Upper lobe of left lung (tissue), 6 donors: ENCODE measurements around the gene CAB39. TPM values are rescaled to one million over a fixed set of nuclear protein-coding genes. Genes with fewer than 3 reads are reported as not detected.
"Not testable (repeated sequence)": the region's sequence is repeated elsewhere in the genome, so short reads cannot be mapped to it uniquely, and the experiment has no call there.

Experiments used
- ATAC-seq, 2 donors: fragments of 200-7000 bp; cut with Tn5 transposase; one replicate each; pipeline ENCODE4 v1.9.1; 2022; ENCODE audit warnings: mild to moderate bottlenecking in 2 of 2, moderate library complexity in 2 of 2; ENCODE audit not compliant: low FRiP score in 2 of 2
- DNase-seq, 2 donors: peaks; one replicate each; pipeline ENCODE4 v3.0.0-alpha.2; 2019 to 2020
- H3K27ac ChIP-seq, 4 donors: fragments of 200-600 bp; sonication (generic); one replicate each; pipeline ENCODE4 v1.5.1; 2016 to 2019
- H3K27me3 ChIP-seq, 4 donors: fragments of 200-600 bp; sonication (generic); one replicate each; pipeline ENCODE4 v1.5.1; 2017 to 2019
- H3K36me3 ChIP-seq, 4 donors: fragments of 200-600 bp; sonication (generic); one replicate each; pipeline ENCODE4 v1.5.1; 2016 to 2019
- H3K4me1 ChIP-seq, 4 donors: fragments of 200-600 bp; sonication (generic); one replicate each; pipeline ENCODE4 v1.5.1; 2018 to 2019
- H3K4me3 ChIP-seq, 4 donors: fragments of 200-600 bp; sonication (generic); one replicate each; pipeline ENCODE4 v1.5.1; 2017 to 2019; ENCODE audit warnings: mild to moderate bottlenecking in 2 of 4, moderate library complexity in 1 of 4
- H3K9me3 ChIP-seq, 4 donors: fragments of 200-600 bp; sonication (generic); one replicate each; pipeline ENCODE4 v1.5.1; 2018 to 2019
- CTCF ChIP-seq, 6 experiments: fragments of 450-650 bp in 4 of 6; fragments of 200-600 bp in 2 of 6; sonication (generic) in 2 of 6; IDR thresholded peaks; one replicate each; pipeline ENCODE4 v1.5.1; 2016 to 2019; ENCODE audit warnings: antibody characterized with exemption in 6 of 6
- EP300 ChIP-seq, 4 donors: sonication (generic); formaldehyde crosslinking; IDR thresholded peaks; one replicate each; pipeline ENCODE4 v1.5.1; 2017; ENCODE audit warnings: antibody characterized with exemption in 4 of 4, control low read depth in 2 of 4
- POLR2A ChIP-seq, 4 donors: fragments of 450-650 bp; IDR thresholded peaks; one replicate each; pipeline ENCODE4 v1.5.1; 2016 to 2017; ENCODE audit warnings: antibody characterized with exemption in 4 of 4, mild to moderate bottlenecking in 2 of 4
- POLR2AphosphoS5 ChIP-seq, 2 donors: sonication (generic); formaldehyde crosslinking; IDR thresholded peaks; one replicate each; pipeline ENCODE4 v1.5.1; 2017; ENCODE audit warnings: antibody characterized with exemption in 2 of 2
- WGBS, 2 donors: methylation state at CpG; one replicate each; pipeline ENCODE4 v1.1.5; 2017 to 2018; 5-methylcytosine and 5-hydroxymethylcytosine counted together
- total RNA-seq, 6 donors: library from RNA; depleted of rRNA in 4 of 6; stranded (reverse); fragments of >200 nt in 4 of 6; gene quantifications; one replicate each; pipeline versions ENCODE4 v1.1.0 to v1.2.1, GENCODE V29; 2016 to 2021
- donor health status: DM: no; HTN: no; CAD: no; lungs with moderate emphysema.
- donor health status: DM: no; HTN: yes; CAD: no; lungs with severe emphysema.

Gene CAB39
- total RNA-seq, 6 donors from 2014 or later = 56.5 to 125 (median 76.7) TPM

- Histone ChIP-seq H3K27me3 (no peaks in the 10 kb centered on the region), H3K36me3 (peaks cover 0 to 7% (median 2%) of the 10 kb centered on the region in 4 donors), H3K4me3 (no peak overlapping the region), H3K4me1 (peaks cover 51 to 71% (median 61%) of the 10 kb centered on the region in 4 donors), H3K9me3 (no peaks in the 10 kb centered on the region), H3K27ac (peak overlapping the region in 1 of 4 donors; percentile 100)
- ATAC-seq = no peak
- DNase-seq = no peak
- WGBS, 2 donors = 86 to 98% methylated on average over 4 of the region's 4 CpGs
- TF ChIP-seq POLR2A (IDR thresholded peaks at IDR 0.05) = no peak
- no peak for TF ChIP-seq POLR2AphosphoS5 (IDR thresholded peaks at IDR 0.05)
- no peak for TF ChIP-seq EP300 (IDR thresholded peaks at IDR 0.05)
- TF ChIP-seq CTCF (IDR thresholded peaks at IDR 0.05) = no peak
These were observed 3.9 kb downstream of the CAB39 start for GRCh38 chr2:230716588-230716987.

GRCh38 chr2:230717600-230717999, 5.0 kb downstream of the CAB39 start:
- DNase-seq (no peak), ATAC-seq (no peak)
- no peak overlapping the region for H3K4me3 ChIP-seq
- H3K27ac ChIP-seq = peak overlapping the region in 1 of 4 donors; percentile 8
- TF ChIP-seq EP300 (IDR thresholded peaks at IDR 0.05) (no peak), POLR2A (IDR thresholded peaks at IDR 0.05) (no peak), POLR2AphosphoS5 (IDR thresholded peaks at IDR 0.05) (no peak)
- no peaks in the 10 kb centered on the region for H3K9me3 ChIP-seq
- 57 to 70% methylated on average over 3 of the region's 3 CpGs for WGBS, 2 donors
- H3K36me3 ChIP-seq = peaks cover 0 to 7% (median 2%) of the 10 kb centered on the region in 4 donors
- H3K4me1 ChIP-seq = peaks cover 51 to 74% (median 64%) of the 10 kb centered on the region in 4 donors
- H3K27me3 ChIP-seq = no peaks in the 10 kb centered on the region

DNA sequence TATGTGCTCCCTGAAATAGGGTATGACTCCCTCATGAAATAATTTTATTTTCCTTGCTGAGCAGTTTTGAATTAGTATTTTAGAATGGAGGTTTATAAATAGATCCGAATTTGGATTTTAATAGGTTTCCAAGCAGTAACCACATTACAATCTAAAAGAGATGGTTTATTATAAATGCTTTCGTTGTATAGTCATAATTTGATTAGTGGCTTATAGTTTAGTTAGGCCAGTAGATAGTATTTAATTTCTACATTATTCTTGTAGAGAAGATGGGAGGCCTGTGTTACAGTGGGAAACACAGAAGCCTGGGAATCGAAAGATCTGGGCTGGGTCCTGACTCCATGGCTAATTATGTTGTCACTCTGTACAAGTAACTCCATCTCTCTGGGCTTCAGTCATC, 6.7 kb downstream of the CAB39 start:
- peaks cover 53 to 81% (median 69%) of the 10 kb centered on the region in 4 donors for H3K4me1 ChIP-seq

DNA sequence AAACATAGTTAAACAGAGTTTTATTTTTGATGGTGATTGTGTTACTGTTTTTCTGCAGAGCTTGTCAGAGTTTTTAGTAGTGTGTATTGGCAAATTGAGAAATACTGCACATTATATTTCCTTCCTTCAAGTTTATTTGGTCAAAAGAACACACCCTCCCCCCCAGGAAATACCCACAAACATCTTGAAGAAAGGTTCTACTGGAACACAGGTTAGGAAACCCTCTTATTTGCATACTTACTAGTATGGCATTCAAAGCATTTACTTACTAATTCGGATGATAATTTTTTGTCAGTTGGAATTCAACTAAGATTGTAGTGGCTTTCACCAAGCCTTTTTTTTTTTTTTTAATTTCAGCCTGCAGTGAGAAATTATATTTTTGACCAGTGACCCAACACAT, 9.1 kb downstream of the CAB39 start:
- H3K9me3 ChIP-seq = no peaks in the 10 kb centered on the region
- no peak for TF ChIP-seq POLR2A (IDR thresholded peaks at IDR 0.05)
- ATAC-seq (peak in 1 of 2 donors; percentile 61), DNase-seq (no peak)
- H3K36me3 ChIP-seq = peaks cover 0 to 7% (median 2%) of the 10 kb centered on the region in 4 donors
- peaks cover 35 to 70% (median 57%) of the 10 kb centered on the region in 4 donors for H3K4me1 ChIP-seq
- H3K4me3 ChIP-seq = no peak overlapping the region
- peak overlapping the region in 3 of 4 donors; percentile 44 to 78 (median 60) for H3K27ac ChIP-seq
- H3K27me3 ChIP-seq = no peaks in the 10 kb centered on the region
- WGBS, 2 donors = 52 to 56% methylated on average over 1 of the region's 1 CpG

More for the DNA sequence above, 6.7 kb downstream of the CAB39 start:
- peaks cover 0 to 7% (median 2%) of the 10 kb centered on the region in 4 donors for H3K36me3 ChIP-seq
- no peaks in the 10 kb centered on the region for H3K27me3 ChIP-seq
- no peak for TF ChIP-seq POLR2AphosphoS5 (IDR thresholded peaks at IDR 0.05)
- no peak for TF ChIP-seq EP300 (IDR thresholded peaks at IDR 0.05)
- no peak overlapping the region for H3K27ac ChIP-seq
- no peak for DNase-seq
- no peak for ATAC-seq
- 88 to 90% methylated on average over 3 of the region's 3 CpGs for WGBS, 2 donors
- no peak overlapping the region for H3K4me3 ChIP-seq
- H3K9me3 ChIP-seq = no peaks in the 10 kb centered on the region

DNA sequence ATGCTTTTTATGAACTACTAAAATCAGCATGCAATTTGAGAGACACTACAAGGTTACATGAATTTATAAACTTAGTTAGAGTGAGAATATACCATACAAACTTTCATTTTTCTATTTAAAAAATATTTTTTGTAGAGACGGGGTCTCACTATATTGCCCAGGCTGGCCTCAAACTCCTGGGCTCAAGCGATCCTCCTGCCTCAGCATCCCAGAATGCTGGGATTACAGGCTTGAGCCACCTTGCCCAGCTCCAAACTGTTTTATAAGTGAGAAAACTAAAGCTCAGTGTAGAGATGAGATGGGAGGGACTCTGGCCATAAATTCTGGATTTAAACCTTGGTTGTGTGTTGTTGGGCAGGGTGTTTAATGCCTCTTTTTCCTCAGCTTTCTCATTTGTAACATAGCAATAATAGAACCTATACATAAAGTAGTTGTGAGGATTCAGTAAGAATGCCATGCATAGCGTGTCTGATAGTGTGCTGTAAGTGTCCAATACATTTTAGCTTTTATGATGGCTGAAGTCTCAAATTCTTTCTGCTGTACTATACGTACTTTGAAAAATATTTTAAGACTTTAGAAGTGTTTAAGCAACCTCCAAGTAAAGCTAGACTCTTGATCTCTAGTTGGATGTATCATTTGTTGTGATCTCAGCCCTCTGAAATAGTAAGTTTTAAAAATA, 9.7 kb downstream of the CAB39 start:
- DNase-seq (no peak), ATAC-seq (no peak)
- 85 to 87% methylated on average over 4 of the region's 4 CpGs for WGBS, 2 donors
- Histone ChIP-seq H3K27me3 (no peaks in the 10 kb centered on the region), H3K9me3 (no peaks in the 10 kb centered on the region), H3K36me3 (peaks cover 0 to 7% (median 2%) of the 10 kb centered on the region in 4 donors), H3K4me3 (no peak overlapping the region), H3K27ac (peak overlapping the region in 3 of 4 donors; percentile 17 to 78 (median 44)), H3K4me1 (peaks cover 33 to 69% (median 54%) of the 10 kb centered on the region in 4 donors)
- no peak for TF ChIP-seq EP300 (IDR thresholded peaks at IDR 0.05)
- TF ChIP-seq POLR2A (IDR thresholded peaks at IDR 0.05) = no peak
- no peak for TF ChIP-seq CTCF (IDR thresholded peaks at IDR 0.05)
- no peak for TF ChIP-seq POLR2AphosphoS5 (IDR thresholded peaks at IDR 0.05)

DNA sequence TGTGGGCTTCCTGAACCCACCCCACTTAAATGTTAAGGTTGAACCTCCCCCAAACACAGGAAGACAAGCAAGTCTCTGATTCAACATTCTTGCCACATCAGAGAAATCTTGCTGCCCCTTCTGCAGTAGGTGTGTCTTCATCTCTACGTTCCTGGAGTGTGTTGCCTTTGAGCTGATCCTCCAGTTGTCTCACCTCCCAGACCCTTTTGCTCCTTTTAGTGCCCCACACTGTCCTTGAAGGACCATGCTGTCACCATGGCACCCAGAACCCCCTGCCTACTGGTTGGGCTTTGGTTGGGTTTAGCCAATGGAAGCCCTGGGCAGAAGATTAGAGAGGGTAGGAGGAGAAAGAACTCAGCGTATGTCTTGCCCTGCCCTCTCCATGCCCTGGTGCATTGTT, 10.7 kb downstream of the CAB39 start:
- H3K27me3 ChIP-seq = no peaks in the 10 kb centered on the region
- H3K4me3 ChIP-seq = no peak overlapping the region
- 49 to 70% methylated on average over 2 of the region's 2 CpGs for WGBS, 2 donors
- DNase-seq (no peak), ATAC-seq (no peak)
- H3K4me1 ChIP-seq = peaks cover 25 to 59% (median 45%) of the 10 kb centered on the region in 4 donors
- H3K27ac ChIP-seq = peak overlapping the region in 3 of 4 donors; percentile 44 to 78 (median 44)
- TF ChIP-seq EP300 (IDR thresholded peaks at IDR 0.05) (no peak), POLR2A (IDR thresholded peaks at IDR 0.05) (no peak), CTCF (IDR thresholded peaks at IDR 0.05) (no peak), POLR2AphosphoS5 (IDR thresholded peaks at IDR 0.05) (no peak)
- H3K9me3 ChIP-seq = no peaks in the 10 kb centered on the region
- H3K36me3 ChIP-seq = peaks cover 0 to 7% (median 2%) of the 10 kb centered on the region in 4 donors

GRCh38 chr2:230724957-230725356, 12.3 kb downstream of the CAB39 start:
- not testable (repeated sequence) for ATAC-seq, DNase-seq, H3K36me3 ChIP-seq, H3K27me3 ChIP-seq, H3K27ac ChIP-seq, H3K9me3 ChIP-seq, H3K4me3 ChIP-seq
- 96 to 97% methylated on average over 13 to 14 of the region's 14 CpGs for WGBS, 2 donors
- peaks cover 21 to 55% (median 38%) of the 10 kb centered on the region in 4 donors for H3K4me1 ChIP-seq
